ENCODE measurements around the gene GPR50. TPM values are rescaled to one million over a fixed set of nuclear protein-coding genes. Genes with fewer than 3 reads are reported as not detected.

The GPR50 gene
- total and polyA plus RNA-seq, 2 of the 8 experiments (the other 6 are each of a cell fraction or from before 2014, with no cell fraction given): 1.6 to 1.9 TPM

- no peaks in the 10 kb centered on the region for H3K79me2 ChIP-seq (ENCODE audit: control insufficient read depth in 1 of 2, insufficient read depth in 2 of 2, low read length in 2 of 2)
- H2BK120ac ChIP-seq (replicated peaks; ENCODE audit: low read depth, low read length): no peak overlapping the region
- no peak overlapping the region for H2AK5ac ChIP-seq (ENCODE audit: low read depth, low read length)
- H2BK15ac ChIP-seq (ENCODE audit: low read length): no peak overlapping the region; the same call in 1 of the 2 replicates
- H4K20me1 ChIP-seq (replicated peaks in 1 of 2; ENCODE audit: control insufficient read depth in 1 of 2, insufficient read depth in 2 of 2, low read length in 2 of 2): no peaks in the 10 kb centered on the region
- H3K23ac ChIP-seq (ENCODE audit: insufficient read length): no peak overlapping the region
- H3K9ac ChIP-seq (replicated peaks in 1 of 4; ENCODE audit: extremely low read depth in 1 of 4, low read depth in 3 of 4, low read length in 3 of 4): no peak overlapping the region
- ChIA-PET POLR2A (ENCODE audit: partially characterized antibody) (no interaction called here), CTCF (ENCODE audit: partially characterized antibody) (no interaction called here)
- H2BK20ac ChIP-seq (ENCODE audit: low read length): no peak overlapping the region
- no peak overlapping the region for H2BK5ac ChIP-seq (ENCODE audit: low read depth, low read length)
- H3K4me3 ChIP-seq (ENCODE audit: extremely low read depth in 1 of 4, insufficient read depth in 2 of 4, low read depth in 3 of 4, low read length in 4 of 4): no peak overlapping the region
- H3K9me3 ChIP-seq (ENCODE audit: insufficient read depth in 2 of 2, low read depth in 1 of 2, low read length in 1 of 2): no peaks in the 10 kb centered on the region
- H4K5ac ChIP-seq (ENCODE audit: insufficient read length, low read depth, low read length): no peak overlapping the region
- no peak overlapping the region for H2BK12ac ChIP-seq (ENCODE audit: low read depth, low read length)
- H3K79me1 ChIP-seq (ENCODE audit: low read depth, low read length): no peaks in the 10 kb centered on the region
- peak overlapping the region; percentile 65 for H4K91ac ChIP-seq (replicated peaks; ENCODE audit: insufficient read length, low read length)
- H3K23me2 ChIP-seq (ENCODE audit: low read depth, low read length): no peaks in the 10 kb centered on the region; the same call in 1 of the 2 replicates
- H3K4me2 ChIP-seq (ENCODE audit: insufficient read depth in 1 of 2, low read depth in 2 of 2, low read length in 2 of 2): peak overlapping the region in 1 of 2 experiments; percentile 58; a peak in 1 of 4 replicates
- H3K18ac ChIP-seq (ENCODE audit: extremely low read depth, low read length): no peak overlapping the region
- no peak overlapping the region for H3K14ac ChIP-seq (ENCODE audit: insufficient read length)
- FAIRE-seq (no peak), DNase-seq (ENCODE audit: low read depth in 1 of 2, low spot score in 2 of 2) (no peak)
- no peak overlapping the region for H3K27ac ChIP-seq (ENCODE audit: low read depth, low read length)
- H2AFZ ChIP-seq (ENCODE audit: low read length): no peak overlapping the region
- no peak overlapping the region; the same call in 1 of the 2 replicates for H4K8ac ChIP-seq (ENCODE audit: extremely low read depth, insufficient read depth, low read length)
- H3K56ac ChIP-seq (replicated peaks; ENCODE audit: insufficient read length, low read depth, low read length): no peak overlapping the region
- WGBS, 2 experiments (ENCODE audit: extremely low coverage in 1 of 2, insufficient coverage in 1 of 2, insufficient read length in 1 of 2, insufficient replicate concordance in 2 of 2, low coverage in 1 of 2, low lambda C conversion rate in 2 of 2, missing lambda C conversion rate in 1 of 2): 88% methylated on average over 9 of the region's 9 CpGs; no CpG with 5 or more reads in 1 of the 2 experiments
- no peak overlapping the region for H3K4ac ChIP-seq (replicated peaks; ENCODE audit: insufficient read length, low read depth, low read length)
- no peaks in the 10 kb centered on the region for H3K36me3 ChIP-seq (ENCODE audit: control insufficient read depth in 2 of 4, insufficient read depth in 4 of 4, low read length in 3 of 4)
- peaks cover 0 to 6% (median 2%) of the 10 kb centered on the region in 4 experiments; a peak in 3 of 7 replicates for H3K27me3 ChIP-seq (replicated peaks in 1 of 4; ENCODE audit: control insufficient read depth in 3 of 4, extremely low read depth in 1 of 4, insufficient read depth in 3 of 4, low read length in 3 of 4)
- H3K4me1 ChIP-seq (replicated peaks in 1 of 4; ENCODE audit: control insufficient read depth in 3 of 4, insufficient read depth in 4 of 4, low read length in 3 of 4): peaks cover 0 to 8% (median 4%) of the 10 kb centered on the region in 4 experiments; a peak in 4 of 7 replicates
- TF ChIP-seq HDAC2 (IDR thresholded peaks at IDR 0.05; ENCODE audit: borderline replicate concordance in 1 of 2, low read depth in 2 of 2, low read length in 2 of 2) (no peak), SIX5 (IDR thresholded peaks at IDR 0.05; ENCODE audit: low read depth, low read length) (no peak), BCL11A (IDR thresholded peaks at IDR 0.05; ENCODE audit: low read depth in 2 of 2, low read length in 2 of 2) (no peak), ASH2L (IDR thresholded peaks at IDR 0.05; ENCODE audit: low read length) (no peak), SUZ12 (IDR thresholded peaks at IDR 0.05; ENCODE audit: low read length) (no peak), BACH1 (IDR thresholded peaks at IDR 0.05; ENCODE audit: low read length) (no peak), FOSL1 (IDR thresholded peaks at IDR 0.05; ENCODE audit: insufficient read depth, low read depth, low read length) (no peak), TBP (IDR thresholded peaks at IDR 0.05; ENCODE audit: low read depth, low read length) (no peak), SRF (IDR thresholded peaks at IDR 0.05; ENCODE audit: low read depth, low read length) (no peak), RFX5 (IDR thresholded peaks at IDR 0.05; ENCODE audit: borderline replicate concordance, low read depth, low read length) (no peak), ATF2 (IDR thresholded peaks at IDR 0.05; ENCODE audit: low read length) (no peak), POU5F1 (IDR thresholded peaks at IDR 0.05; ENCODE audit: low read depth, low read length) (no peak), CBX5 (IDR thresholded peaks at IDR 0.05; ENCODE audit: low read depth, low read length) (no peak)
Observed at GRCh38 chrX:151226941-151227340, 50.6 kb downstream of the GPR50 start.
